Neural cell (in vitro differentiated cells): Measurements from ENCODE around the gene CCDC43.

Experiments used
- CTCF ChIP-seq: fragments of 450-650 bp; IDR thresholded peaks from 2 replicates; pipeline ENCODE4 v1.5.1; 2014; ENCODE audit warnings: antibody characterized with exemption, mild to moderate bottlenecking, moderate library complexity; ENCODE audit not compliant: poor library complexity, severe bottlenecking
- EZH2 ChIP-seq: fragments of 200-600, 300-800 bp; shearing (Covaris generic), sonication (generic); IDR thresholded peaks from 2 replicates; pipeline ENCODE4 v1.6.1; 2014; ENCODE audit warnings: antibody characterized with exemption, low read length, borderline replicate concordance, mild to moderate bottlenecking; ENCODE audit not compliant: insufficient read depth, poor library complexity, severe bottlenecking
- MXI1 ChIP-seq: fragments of 450-650 bp; conservative IDR thresholded peaks from 2 replicates; pipeline ENCODE4 v1.6.1; 2014; ENCODE audit warnings: antibody characterized with exemption, mild to moderate bottlenecking; ENCODE audit not compliant: poor library complexity, severe bottlenecking
- POLR2AphosphoS5 ChIP-seq: IDR thresholded peaks from 2 replicates; pipeline ENCODE4 v1.6.1; 2012

GRCh38 chr17:44633998-44634397 lies 55.6 kb downstream of the CCDC43 start:
- TF ChIP-seq POLR2AphosphoS5 = no peak
- TF ChIP-seq CTCF = no peak
- no peak for TF ChIP-seq EZH2
- no peak for TF ChIP-seq MXI1
